Measurements from ENCODE around the gene IFT43.

IFT43 gene

DNA sequence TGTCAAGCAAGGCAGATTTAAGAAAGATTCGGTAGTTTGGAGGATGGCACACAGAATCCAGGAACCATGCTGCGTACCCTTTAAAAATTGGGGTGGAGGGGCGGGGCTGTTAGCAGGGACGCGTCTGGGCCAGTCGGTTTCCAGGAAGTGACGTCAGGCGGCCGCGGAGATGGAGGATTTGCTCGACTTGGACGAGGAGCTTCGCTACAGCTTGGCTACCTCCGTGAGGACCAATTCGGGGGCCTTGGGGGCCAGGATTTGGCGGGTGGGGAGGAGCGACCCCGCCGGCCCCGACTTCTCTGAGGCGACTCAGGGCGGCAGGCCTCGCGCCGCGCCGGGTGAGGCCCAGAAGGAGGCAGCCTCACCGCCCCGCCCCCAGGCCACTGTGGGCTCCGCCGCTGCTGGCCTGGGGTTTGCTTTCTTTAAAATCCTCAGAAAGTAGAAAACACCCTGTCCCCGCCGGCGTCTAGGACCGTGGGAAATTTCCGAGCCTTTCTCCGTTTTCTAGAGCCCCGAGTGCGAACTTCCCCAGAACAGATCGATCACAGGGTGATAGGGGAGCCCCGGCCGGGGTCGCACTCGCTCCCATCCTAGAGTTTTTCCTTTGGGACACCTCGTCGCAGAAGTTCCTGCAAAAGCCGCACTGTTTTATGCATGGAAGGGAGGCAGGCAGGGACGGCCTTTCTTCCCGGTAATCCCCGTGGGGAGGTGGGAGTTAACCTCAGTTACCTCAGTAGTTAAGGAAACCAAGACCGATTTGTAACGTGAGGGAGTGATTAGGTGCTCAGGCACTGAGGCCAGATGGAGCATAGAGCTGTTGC is at the start of gene IFT43:
Gene IFT43 (plus strand): TSS at position 146 of the 821 bp plus-strand sequence. CDS start 24 bp downstream, at position 170.
- peak; percentile 45 for DNase-seq (ENCODE audit: low read depth)

GRCh38 chr14:75939200-75939599 is 46.4 kb upstream of the IFT43 start:
- no peak for DNase-seq (ENCODE audit: low read depth)

DNA sequence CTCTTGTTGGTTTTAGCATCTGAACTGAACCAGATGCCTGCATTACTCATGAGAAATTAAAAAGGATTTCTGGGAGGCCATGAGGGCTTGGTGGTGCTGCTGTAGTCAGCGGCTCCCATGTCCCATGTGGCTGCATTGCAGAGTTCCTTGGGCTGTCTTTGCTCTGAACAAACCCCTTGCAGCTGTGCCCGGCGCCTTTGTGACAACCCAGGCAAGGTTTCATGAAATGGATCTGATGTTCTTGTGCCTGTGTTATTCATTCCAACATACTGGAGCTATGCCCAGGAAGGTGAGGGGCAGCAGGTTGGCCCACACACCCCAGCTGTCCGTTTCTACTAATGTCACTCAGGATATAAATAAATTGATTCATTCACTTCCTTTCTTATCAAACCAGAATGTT is 44.5 kb upstream of the IFT43 start:
- DNase-seq (ENCODE audit: low read depth) = no peak

GRCh38 chr14:75944607-75945241 is 40.8 kb upstream of the IFT43 start:
- no peak for DNase-seq (ENCODE audit: low read depth)

DNA sequence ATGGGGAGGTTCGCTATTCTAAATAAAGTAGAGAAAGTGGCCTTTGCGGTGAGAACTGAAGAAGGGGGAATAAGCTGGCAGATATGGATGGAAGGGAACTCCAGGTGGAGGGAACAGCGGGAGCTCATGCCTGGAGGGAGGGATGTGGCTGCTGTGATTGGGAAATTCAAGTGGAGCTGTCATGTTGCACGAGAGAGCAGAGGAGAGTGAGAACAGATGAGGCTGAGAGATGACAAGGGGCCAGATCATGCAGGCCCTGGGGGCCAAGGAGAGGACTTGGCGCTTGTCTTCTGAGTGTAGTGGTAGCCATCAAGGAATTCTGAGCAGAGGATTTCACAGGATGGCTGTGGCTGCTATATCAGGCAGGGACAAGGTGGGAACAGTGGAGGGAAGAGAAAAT is 38.8 kb upstream of the IFT43 start:
- DNase-seq (ENCODE audit: low read depth) = no peak

DNA sequence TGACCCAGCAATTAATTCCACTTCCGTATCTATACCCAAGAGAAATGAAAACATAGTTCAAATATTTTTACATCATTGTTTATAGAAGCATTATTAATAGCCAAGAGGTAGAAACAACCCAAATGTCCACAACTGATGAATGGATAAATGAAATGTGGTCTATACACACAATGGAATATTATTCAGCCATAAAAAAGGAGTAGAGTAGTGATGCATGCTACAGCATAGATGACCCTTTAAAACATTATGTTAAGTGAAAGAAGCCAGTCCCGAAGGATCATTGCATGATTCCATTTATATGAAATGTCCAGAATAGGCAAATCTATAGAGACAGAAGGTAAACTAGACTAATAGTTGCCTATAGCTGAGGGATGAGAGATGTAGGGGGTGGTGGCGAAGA is 33.1 kb upstream of the IFT43 start:
- DNase-seq (ENCODE audit: low read depth) = no peak

DNA sequence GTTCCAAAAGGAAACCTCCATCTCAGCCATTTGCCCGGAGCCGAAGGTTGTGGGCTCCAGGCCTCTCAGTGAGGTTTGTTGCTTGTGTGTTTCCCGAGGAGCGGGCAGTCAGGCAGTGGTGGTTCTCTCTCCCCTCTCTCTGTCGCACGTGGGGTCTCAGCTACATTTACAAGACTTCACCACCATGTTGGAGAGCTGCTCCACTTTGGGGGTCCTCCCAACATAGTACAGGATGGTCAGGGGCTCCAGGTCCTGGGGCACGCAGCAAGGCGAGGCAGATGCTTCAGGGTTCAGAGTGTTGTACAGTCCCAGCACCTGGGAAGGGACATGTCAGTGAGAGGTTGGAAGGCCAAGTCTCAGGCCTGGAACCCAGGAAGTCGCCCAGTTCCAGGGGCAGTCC is 26.5 kb upstream of the IFT43 start:
- DNase-seq (ENCODE audit: low read depth) = no peak

DNA sequence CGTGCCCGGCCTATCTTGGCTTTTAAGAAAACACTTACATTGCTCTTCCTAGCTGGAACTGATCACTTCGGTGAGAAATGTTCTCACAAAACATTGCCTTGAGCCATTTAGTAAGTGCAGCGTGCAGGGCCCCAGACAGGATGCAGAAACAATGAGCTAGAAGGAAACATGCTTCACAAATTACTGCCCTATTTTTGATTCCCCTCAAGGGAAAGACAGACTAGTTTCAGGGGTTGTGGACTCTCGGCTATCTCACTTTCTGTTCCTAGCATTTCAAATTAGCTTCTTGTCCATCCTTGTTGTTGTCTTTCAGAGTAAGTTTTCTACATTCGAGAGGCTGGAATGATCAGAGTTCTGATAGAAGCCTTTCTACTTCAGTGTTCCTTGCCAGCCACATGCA is 25.3 kb upstream of the IFT43 start:
- no peak for DNase-seq (ENCODE audit: low read depth)

DNA sequence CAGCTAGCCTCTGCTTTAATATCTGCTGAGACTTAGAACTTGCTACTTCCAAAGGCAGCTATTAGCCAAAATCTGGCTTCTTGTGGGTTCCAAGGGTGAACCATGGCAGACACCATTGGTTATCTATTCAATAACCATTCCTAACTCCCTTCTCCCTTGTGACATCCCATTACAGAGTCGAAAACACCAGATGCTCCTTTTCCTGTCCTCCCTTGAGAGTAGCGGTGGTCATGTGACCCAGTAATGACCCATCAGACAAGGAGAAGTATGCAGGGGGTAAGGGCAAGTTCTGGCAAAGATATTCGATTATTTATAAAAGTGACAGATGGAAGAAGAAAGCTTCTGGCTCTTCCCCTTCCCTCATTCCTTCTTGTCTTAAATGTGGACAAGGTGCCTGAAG is 23.9 kb upstream of the IFT43 start:
- no peak for DNase-seq (ENCODE audit: low read depth)

DNA sequence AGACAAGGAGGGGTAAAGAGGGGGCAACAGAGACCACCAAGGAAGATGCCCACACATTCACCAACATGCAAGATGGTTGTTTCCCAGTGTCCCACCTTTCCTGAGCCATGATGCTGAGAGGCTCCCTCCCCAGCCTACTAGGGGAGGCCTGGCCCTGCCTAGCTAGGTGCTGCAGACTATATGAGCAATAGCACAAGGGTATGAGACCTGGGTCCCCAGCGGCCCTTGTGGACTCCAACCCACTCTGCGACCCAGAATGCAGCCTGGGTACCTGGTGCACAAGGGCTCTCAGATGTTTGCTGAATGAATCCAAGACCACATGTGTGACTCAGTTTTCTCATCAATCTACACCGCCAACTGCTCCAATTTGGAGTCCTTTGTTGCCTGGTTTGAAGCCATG is 17.7 kb upstream of the IFT43 start:
- no peak for DNase-seq (ENCODE audit: low read depth)

GRCh38 chr14:75968456-75968855 is 17.1 kb upstream of the IFT43 start:
- no peak for DNase-seq (ENCODE audit: low read depth)

- no peak for DNase-seq (ENCODE audit: low read depth)
Measured at GRCh38 chr14:75969126-75969525, 16.4 kb upstream of the IFT43 start.

DNA sequence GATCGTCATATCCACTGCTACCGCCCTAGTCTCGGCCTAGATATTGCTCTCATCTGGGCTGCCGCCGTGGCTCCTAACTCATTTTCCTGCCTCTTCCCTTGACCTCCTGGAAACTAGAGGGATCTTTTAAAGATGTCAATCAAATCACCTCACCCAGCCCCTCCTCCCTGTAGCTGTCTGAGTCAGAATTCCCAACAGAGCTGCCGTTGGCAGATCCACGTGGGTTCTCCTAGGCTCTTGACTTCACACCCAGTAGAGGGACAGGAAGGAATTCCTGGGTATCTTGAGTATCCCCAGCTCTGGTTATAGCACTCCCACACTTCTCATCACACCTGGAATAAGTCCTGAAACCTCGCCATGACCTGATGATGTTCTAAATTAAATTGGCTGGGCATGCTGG is 15.7 kb upstream of the IFT43 start:
- DNase-seq (ENCODE audit: low read depth) = no peak

DNA sequence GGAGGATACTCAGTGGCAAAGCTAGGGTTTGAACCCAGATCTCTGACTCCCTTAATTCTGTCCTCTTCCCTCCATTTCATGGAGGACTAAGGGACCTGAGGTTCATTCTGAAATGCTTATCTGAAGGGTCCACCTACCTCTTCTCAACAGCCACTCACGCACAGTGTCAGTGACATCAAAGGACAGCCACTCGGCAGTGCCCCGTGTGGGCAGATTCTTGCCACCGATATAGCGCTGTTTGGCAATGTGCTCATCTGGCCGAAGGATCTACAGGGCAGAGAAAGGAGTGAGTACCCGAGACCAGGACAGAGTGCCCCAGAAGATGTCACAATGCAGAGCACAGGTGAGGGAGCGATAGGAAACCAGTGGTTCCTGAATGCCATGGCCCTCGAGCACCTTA is 14.6 kb upstream of the IFT43 start:
- no peak for DNase-seq (ENCODE audit: low read depth)

GRCh38 chr14:75971509-75971908 is 14.1 kb upstream of the IFT43 start:
- no peak for DNase-seq (ENCODE audit: low read depth)

DNA sequence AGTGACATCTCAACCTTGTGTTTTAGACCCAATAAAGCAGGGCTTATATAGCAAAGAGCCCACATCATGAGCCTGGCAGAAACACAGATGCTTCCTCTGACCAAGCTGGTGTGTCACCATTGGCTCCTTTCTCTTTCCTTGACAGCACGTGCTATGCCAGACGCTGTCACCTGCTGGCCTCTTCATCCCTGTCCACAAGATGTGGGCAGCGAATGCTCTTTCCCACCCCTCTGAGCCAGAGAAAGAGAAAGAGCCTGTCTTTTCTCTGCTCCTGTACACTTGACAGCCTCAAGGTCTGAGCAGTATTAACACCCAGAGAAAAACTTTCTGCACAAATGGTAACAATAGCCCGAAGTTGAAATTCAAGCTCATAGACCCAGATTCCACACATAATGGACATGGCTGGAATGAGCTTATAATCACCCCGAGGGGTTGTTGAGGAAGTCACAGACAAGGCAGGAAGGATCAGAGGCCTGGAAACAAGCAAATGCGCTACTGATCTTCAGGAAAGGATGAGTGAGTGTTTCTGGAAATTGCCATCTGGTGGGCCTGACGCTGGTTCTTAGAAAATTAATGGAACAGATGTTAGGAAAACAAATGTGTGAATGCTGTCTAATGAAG is 12.7 kb upstream of the IFT43 start:
- no peak for DNase-seq (ENCODE audit: low read depth)

DNA sequence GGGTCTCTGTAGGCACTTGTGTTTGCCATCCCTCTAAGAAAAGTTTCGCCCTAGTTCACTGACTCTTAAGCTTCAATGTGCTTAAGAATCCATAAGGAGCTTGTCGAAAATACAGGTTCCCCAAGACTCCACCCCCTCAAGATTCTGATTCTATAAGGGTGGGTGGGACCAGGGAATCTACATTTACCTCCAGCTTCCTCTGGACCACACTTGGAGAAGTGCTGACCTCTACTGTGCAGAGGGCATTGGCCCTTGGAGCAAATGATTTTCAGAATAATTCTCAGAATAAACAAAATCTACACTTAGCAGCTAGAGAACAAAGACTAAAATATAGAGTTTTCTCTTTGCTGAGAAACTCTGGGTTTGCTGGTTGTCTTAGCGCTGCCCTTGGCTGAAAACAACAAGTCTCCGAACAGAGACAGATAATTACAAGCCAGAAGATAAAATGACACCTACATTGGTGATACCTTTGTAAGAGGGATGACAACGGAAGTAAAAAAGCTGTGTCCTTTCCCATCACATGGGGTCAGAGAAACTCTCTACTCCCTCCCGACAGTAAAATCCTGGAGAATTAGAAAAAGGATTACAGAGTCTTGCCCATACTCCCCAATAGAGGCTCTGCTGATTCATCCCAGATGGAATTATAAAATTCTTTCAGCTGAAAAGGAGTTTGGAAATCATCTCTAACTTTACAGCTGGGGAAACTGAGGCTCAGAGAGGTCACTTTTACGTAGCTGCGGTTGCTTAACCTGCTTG is 8.6 kb upstream of the IFT43 start:
- DNase-seq (ENCODE audit: low read depth) = no peak

DNA sequence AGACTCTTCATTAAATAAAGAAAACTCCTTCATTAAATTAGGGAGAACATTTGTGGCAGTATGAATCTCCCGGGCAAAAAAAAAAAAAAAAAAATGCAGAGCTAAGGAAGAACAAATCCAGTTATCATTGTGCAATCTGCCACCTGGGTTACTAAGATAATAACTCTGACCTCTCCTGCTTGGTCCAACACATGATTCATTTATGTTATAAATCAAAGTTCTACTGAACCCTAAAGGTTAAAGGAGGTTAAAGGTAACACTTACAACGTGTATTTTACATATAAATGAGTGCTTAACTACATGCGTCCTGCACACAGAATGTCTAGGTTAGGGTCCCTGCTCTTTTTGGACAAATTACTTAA is 8.0 kb upstream of the IFT43 start:
- no peak for DNase-seq (ENCODE audit: low read depth)

DNA sequence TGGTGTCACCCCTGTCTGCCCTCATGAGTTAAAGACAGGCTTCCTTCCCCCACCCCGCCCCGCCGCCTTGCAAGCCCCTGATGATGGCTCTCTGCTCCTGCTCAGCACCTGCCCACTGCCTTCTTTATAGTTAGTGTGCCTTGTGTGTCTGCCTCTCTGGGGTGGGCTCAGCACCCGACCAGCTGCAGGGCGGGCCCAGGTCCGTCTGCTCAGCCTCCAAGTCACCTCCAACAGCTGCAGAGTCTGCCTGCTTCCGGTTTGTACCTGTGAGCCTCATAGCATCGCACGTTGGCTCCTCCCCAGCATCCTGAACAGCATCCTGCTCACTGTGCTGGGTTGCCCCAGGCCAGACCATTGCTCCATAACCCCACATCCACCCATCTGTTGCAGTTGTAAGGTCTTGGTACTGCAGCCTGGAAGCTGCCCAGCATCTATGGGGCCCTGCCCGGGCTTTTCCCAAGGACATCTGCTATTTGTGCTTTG is 7.3 kb upstream of the IFT43 start:
- DNase-seq (ENCODE audit: low read depth) = no peak

- no peak for DNase-seq (ENCODE audit: low read depth)
Measured at GRCh38 chr14:75979071-75979571, 6.4 kb upstream of the IFT43 start.

- DNase-seq (ENCODE audit: low read depth) = no peak
Measured at GRCh38 chr14:75979648-75980565, 5.7 kb upstream of the IFT43 start.

All from GM04504 (cell line).